Measurements from ENCODE around the gene PTPRT.

PTPRT gene

DNA sequence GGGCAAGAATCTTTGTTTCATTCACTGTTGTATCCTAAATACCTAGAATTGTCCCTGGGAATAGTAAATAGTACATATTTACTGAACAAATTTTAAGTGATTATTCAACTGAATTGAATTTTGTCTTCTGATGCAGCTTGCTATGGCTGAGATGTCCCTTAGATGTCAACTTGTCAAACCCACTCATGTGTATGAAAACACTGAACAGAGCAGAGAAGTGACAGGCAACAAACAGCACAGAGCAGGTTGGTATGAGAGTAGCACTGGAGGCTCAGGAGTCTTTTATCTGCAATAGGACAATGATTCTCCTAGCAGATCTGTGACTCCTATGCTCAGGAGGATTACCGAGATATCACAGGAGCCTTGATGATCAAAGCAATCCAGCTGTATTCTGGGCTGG, 1031.4 kb downstream of the PTPRT start:
- DNase-seq, result no peak

DNA sequence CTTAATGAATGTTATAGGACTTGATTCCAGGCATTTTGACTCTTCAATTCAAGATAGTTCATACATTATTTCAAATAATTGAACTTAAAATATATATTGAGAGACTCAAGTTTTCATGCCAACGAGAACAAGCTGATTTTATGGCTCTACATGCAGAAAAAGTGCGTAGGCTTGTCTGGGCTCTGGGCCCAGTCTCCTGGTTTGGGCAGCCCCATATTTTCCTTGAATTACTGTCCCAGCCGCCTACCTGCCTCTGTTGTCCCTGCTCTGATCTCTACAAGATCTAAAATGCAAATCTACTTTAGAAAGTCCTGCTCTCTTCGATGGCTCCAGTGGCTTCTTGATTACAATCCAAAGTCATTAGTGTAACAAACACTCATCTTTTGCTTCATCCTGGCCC, 1034.1 kb downstream of the PTPRT start:
- no peak for DNase-seq

DNA sequence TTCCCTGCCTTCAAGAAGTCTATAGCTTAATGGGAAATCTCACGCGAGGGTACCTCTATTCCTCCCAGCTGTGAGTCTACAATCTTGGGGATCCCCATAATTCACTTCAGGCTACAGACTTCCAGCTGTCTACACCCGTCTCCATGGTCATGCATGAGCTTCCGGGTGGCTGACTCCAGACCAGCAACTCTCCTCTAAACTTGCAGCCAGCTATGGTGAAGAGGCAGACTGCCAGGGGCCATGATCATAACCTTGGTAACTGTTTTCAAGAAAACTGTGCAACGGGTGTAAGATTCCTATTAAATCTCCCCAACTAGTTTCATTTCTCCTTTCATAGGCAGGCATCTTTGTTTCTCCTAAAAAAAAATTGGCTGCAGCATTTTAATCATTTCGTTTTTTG, 1037.1 kb downstream of the PTPRT start:
- DNase-seq, result no peak

DNA sequence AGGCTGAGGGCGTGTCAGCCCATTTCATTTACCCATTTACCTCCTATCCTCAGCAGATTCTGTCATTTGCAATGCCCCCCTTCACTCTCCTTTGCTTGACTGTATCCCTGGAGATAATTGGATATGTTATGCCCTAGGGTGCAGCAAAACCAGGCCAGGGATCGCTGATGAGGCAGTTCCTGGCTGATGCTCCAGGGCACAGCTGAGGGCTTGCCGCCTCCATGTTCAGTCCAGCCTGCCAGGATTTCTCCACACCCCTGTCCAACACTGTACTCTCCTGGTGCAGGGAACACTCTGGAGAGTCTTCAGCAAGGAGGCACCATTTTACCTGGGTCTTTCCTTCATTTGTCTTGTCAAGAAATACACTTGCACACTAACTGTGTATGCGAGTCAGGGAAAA, 1039.5 kb downstream of the PTPRT start:
- no peak for DNase-seq

DNA sequence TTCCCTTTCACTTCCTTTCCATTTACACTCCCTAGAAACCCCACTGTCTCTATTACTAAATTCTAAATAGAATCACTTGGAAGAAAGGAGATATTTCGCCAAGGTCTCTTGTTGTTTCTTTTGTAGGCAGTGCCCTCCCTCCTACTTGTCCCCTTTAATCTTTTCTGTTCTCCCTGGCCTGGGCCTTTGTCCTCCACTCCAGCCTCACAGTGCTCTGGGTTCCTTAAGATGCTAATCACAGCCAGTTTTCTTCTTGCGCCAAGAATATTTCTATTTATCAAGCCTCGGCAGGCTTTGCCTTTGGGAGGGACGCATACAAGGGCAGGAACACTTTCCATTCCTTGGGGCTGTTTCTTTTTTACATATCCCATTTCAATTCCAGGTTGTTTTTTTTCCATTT, 1051.0 kb downstream of the PTPRT start:
- no peak for DNase-seq

DNA sequence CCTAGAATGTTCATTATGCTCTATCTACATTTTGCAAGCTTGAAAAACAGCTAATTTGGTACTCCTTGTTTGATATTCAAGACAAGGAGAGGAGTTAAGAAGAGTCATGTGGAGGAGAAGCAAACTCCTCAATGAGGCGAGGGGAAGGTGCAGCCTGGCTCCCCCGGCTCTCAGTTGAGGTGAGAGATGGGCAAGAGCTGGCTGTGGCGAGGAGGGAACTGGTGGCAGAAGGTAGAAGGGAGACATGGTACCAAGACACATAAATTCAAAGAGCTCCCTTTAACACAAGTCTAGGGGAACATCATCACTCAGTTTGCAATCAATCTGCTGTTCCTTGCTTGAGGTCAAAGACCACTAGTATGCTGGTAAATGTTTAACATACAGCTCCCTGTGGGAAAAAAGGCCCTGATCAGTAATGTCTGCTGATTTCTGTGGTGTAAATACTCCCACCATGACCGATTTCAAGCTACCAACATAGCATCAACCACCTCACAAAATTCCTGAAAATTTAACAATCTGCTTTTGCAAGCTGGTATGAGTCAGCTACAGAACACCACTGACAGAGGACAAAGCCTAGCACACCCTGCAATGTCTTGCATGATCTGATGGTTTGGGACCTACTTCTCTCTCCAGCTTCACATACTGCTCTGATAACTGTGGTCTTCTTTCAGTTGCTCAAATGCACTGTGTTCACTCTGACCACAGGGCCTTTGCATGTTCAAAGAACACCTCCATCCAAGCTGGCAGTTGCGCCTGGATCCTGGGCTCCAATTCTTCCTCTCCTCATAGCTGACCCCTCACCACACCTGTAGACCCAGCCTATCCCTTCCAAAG, 1055.2 kb downstream of the PTPRT start:
- DNase-seq, result no peak

DNA sequence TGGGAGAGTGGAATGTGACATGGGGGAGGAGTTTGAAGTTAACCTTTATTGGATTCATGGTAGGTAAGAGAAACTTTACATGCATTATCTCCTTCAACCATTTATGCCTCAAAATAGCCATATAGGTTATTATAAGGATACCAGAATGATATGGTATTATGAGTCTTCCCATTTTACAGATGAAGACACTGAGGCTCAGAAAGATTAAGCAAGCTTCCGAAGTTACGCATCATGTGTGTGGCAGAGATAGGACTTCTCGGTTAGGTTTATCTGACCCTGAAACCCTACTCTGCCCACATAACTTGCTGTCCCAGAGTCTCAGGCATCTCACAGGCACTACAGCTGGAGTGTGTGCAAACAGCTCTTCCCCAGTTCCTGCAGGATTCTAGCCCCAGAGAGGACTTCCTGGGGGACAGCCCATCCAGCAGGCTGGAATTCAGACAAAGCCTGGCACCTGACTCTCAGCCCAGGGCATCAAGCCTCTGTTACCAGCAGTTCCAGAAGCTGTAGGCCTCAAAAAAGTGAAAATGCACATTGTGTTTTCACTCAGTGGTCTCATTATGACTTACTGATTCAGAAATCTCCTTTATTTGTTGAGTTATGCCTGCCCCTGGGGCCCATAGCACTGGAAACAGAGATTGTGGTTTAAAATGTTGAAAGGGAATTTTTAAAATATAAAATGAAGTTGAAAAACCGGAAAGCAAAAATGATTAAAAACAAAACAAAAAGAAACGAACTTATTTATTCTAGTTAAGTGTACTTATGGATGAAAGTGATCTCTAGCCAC, 1058.7 kb downstream of the PTPRT start:
- DNase-seq, result no peak

DNA sequence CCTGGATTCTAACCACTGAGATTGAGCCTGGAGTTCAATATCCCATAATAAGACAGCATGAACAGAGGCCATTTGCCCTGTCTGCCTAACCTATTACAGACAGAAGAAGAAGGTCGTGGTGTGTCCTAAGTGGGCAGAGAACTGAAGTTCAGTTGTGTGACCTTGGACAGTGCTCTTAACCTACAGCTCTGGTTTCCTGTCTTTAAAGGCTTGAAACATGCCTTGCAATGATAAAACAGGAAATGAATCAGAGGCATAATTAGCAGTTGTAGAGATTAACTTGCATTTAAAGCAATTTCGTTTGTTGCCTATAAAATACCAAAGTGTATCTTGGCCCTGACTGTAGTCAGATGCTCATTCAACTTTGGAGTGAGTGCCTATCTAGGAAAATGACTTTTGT, 1064.3 kb downstream of the PTPRT start:
- DNase-seq, result no peak

DNA sequence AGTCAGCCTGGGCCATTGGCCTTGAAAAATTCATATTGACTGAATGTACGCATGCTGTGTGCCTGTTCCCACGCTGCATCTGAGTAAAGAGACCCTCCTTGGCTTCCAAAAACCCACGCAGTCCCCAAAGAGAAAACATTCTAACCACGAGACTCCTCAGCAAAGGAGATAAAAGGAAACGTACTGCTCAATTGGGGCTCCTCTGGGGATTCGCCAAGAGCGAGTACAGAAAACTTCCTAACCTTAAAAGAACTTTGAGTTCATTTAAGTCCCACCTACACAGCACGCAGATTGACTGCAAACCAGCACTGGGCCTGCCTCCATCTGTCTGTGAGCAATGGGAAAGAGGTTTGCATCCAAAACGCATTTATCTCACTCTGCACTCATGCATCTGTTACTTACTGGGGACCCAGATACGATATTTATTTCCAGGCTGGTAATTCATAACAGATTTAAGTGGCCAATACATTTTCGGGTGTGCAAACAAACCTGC, 1065.7 kb downstream of the PTPRT start:
- no peak for DNase-seq

DNA sequence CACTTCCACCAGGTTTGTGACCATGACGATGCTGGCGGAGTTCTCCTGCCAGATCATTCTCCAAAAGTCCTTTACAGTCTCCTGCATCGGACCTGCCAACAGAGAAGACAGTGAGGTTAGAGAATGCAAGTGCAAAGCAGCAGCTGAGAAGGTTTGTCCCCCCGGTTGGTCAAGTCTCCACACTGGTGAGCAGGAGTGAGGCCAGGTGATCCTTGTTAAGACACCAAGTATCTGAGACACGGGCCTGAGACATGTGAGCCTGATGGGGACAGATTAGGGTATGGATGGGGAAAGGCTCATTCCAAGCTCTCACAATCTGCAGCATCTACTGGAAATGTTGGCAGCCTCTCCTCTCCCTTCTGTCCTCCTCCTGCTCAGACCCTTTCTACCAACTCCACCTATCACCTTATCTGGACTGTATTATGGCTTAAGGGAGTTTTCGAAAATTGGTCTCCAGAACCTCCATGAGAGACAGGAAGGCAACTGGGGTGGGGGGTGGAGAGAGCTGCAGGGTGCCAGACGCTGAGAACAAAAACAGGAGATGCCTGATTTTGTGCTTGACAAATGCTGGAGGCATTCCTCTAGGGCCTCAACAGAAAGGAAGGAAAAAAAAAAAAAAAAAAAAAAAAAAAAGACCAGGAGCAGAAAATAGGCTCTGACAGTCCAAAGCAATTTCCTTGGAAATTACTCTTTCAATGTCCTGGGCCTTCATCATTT, 1071.1 kb downstream of the PTPRT start:
- DNase-seq, result no peak

DNA sequence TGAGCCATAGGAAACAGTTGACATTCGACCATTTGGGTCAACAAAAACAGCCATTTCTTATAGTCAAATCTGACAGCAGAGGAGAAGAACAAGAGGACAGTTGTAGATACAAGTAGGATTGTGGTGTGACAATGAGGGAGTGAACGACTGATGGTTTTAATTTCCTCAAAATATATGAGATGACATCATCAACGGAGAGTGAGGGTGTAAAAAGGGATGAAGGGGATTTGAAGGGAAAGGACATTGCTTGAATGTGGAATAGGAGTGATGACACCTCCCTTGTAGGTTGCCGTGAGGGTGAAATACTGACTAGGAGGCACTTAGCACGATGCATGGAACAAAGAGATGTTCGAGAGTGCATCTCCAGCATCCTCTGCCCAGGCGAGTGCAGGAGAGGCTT, 1071.7 kb downstream of the PTPRT start:
- DNase-seq, result no peak

DNA sequence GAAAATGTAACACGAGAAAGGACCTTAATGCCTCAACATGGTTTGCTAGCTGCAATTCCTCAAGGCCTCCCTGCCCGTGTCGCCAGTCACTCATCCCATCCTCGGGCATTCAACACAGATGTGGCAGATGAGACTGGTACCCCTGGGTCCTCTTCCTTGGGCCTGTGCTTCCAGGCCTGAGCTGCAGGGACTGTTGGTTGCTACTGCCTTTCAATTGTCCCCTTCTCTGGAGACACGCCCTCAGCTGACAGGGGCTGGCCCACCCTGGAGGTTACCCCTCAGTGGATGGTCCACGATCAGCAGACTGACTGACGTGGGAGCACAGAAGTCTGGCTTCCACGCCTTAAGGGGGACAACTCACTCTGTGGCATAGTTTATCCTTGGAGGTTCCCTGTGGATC, 1076.5 kb downstream of the PTPRT start:
- no peak for DNase-seq

DNA sequence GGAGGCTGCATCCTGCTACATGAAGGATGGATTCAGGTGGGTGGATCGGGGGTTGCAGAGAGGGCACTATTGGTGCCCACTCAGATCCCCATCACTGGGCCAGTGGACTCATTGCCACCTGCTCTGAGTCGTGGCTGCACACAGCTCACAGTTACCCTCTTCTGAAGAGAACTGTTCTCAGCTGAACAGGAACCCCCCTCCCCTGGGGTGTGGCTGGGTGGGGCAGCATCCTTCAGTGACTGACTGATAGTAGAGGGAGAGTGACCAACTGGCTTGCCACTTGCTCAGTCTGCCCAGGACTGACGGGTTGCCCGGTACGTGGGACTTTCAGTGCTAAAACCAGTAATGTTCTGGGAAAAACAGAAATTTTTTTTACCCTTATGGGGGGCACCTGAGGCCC, 1077.5 kb downstream of the PTPRT start:
- DNase-seq, result no peak

DNA sequence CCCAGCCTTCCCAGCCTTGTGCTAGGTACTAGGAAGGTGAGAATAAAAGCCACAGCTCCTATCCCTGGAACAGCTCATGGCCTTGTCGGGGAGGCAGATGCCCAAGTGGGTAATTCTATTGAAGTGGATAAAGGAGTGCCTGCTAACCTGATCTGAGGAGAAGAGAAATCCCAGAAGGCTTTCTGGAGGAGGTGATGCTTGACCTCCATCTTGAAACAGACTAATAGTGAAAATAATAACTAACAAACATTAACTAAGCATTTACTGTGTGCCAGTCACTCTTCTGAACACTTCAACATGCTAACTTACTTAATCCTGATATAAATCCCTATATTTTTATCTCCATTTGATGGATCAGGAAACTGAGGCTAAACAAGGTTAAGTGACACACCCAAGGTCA, 1078.4 kb downstream of the PTPRT start:
- DNase-seq, result no peak

DNA sequence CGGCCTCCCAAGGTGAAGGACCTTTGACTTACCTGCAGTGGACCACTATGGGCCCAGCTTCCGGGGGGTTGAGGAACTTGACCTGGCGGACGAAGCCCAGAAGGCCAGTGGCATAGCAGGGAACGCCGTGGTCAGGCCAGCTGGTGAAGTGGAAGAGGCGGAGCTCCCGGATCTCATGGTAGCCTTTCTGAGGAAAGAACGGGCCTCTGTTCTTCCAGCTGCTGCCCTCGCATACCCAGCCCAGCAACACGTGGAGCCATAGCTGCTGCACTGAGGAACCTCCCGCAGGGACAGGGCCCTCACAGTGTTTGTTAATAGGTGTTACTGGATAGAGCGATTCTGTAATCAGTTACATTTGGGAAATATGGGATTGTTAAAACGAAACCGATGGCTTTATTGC, 1079.4 kb downstream of the PTPRT start:
- no peak for DNase-seq

DNA sequence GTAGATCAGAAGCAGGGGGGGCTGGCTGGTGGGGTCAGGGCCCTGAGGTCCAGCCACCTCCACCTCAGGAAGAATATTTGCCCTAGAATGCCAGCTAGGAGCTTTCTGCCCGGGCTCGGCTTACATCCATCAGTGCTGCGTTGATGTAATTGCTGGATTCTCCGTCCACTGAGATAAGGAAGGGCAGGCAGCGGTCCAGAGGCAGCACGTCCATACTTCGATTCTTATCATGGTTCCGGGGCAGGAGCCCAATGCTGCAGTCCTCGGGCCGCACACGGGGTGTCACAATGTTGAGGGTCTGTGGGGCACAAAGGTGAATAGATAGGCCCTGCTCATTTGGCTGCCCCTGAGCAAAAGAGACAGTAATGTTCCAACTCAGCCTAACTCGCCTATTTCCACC, 1087.7 kb downstream of the PTPRT start:
- DNase-seq, result no peak

DNA sequence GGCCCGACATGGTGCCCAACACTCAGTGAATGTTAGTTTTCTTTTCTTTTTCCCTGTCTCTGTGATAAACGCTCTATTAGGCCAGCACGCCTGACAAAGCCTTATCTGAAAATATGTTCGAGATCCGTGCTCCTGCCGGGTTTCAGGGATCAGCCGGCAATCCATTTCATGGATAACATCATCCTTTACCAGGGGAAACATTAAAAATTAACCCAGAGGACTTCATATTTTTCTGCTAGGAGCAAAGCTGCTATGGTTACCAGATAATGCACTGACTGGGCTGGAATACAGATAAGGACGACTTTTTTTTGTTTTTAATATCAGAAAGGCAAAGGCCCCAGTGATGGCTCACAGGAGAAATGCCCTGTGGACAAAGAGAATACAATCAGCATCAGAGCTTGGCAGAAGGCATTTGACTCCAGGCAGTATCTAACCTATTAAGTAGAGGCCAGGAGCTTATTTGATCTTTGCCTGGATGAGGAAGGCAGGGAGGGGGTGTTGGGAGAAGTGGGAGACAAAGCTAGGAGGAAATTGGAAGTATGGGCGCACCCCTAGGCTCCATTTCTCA, 1089.5 kb downstream of the PTPRT start:
- no peak for DNase-seq

DNA sequence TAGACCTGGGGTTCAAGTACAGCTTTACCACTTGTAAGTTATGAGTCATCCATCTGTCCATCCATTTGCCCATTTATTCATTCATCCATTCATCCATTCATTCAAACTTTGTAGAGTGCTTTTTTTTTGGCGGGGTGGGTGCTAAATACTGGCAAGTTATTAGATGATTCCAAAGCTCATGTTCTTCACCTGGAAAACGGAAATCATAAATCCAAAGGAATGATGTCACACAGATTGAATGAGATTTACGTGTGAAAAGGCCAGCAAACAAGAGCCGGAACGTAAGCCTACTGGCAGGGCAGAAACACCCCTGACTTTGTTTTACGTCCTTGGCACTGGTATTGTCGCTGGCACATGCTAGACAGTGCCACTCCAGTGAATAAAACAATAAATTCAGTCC, 1090.6 kb downstream of the PTPRT start:
- peak; percentile 26 for DNase-seq

DNA sequence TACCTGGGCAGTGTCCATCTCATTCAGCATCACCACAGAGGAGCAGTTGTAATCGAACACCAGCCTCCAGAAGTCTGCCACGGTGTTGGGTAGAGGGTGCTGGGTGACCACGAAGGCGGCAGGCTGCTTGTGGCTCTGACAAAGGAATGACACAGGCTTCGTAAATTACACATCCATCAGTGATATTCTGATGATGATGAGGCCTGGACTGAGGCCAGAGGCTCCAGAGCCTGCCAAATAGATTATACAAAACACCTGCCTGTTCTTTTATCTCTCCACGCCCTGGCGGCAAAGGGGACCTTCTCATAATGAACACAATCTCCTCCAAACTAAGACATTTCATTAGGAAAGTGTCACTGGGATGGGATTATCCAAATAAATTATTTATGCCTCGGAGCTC, 1091.3 kb downstream of the PTPRT start:
- peak; percentile 89 for DNase-seq

DNA sequence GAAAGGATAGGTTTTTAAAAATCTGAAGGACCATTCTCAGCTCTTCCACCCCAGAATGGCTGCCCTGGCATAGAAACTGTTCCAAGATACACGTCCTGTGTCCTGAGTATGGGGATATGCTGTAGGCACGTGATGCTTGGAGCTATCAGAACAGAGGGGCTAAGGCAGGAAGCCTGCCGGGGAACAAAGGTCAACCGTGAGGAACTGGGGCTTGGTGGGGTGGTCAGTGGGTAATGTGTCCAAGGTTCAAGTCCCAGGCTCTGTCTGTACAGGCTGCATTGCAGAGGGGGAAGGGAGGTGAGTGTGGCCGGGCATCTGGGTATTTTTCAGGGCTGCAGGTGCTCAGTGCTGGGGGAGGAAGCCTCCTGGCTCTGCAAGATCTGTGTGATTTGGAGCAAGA, 1092.0 kb downstream of the PTPRT start:
- no peak for DNase-seq

DNA sequence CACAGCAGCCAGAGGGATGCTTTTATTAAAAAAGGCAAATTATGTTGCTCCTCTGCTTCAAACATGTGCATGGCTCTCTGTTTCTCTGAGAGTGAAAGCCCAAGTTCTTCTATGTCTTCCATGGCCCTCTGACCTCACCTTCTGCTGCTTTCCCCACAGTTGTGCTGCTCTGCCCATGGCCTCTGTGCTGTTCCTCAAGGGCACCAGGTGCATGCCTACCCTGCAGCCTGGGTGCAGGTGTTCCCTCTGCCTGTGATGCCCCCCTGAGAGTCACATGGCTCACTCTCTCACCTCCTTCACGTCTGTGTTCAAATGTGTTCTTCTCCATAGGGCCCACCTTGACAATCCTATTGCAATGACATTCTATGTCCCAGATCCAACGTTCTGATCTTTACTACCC, 1094.5 kb downstream of the PTPRT start:
- DNase-seq, result no peak

DNA sequence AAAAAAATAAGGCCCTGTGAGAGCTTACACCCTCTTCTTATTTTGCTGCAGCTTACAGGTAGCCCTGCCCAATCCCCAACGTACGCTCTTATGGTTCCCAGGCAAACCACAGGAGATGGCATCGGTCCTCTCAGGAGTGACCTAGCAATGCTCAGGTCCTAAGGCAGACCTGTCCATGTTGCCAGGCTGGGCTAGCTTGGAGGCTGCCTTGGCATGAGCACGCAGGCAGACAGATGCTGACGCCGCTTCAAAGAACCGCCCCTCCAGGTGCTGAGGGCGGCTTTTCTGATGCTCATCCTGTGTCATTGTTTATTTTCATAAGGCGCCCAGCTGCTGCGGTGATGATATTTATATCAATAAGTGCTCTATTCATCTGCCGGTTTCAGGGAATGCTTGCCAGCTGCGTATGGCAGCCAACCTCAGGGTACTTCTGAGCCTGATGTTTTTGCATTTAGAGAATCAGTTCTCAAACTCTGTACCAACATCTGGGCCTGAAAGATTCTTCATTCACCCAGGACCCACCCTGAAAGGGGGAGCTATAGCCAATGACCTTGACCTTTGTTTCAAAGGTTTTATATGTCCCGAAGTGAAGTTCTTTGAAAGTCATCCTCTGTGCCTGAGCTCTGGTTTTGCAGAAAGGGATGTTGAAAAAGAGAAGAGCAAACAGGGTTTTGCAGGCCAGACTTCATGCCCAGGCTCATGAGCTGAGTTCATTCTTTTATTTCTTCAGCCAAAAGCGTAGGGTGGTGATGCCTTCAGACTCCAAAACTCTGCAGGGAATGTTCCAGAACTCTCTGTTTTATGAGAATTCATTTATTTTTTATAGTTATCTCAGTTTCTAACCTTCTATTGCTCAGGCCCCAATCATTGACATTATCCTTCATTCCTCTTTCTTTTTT, 1095.9 kb downstream of the PTPRT start:
- DNase-seq, result peak; percentile 64

Measured in NCI-H748 treated with DMSO at 0.1 percent for 48 hours (cell line).